Muscle of leg (tissue), 11 donors: Measurements from ENCODE around the gene RBM10. TPM values are rescaled to one million over a fixed set of nuclear protein-coding genes. Genes with fewer than 3 reads are reported as not detected.

Experiments
- DNase-seq: peaks from one replicate; pipeline ENCODE4 v3.0.0; 2013
- H3K27ac ChIP-seq: one replicate; pipeline ENCODE4 v1.5.1; 2013; ENCODE audit warnings: mild to moderate bottlenecking, low read length, control low read depth
- H3K27me3 ChIP-seq: one replicate; pipeline ENCODE4 v1.6.1; 2013; ENCODE audit warnings: low read length; ENCODE audit not compliant: control insufficient read depth, insufficient read depth
- H3K36me3 ChIP-seq: one replicate; pipeline ENCODE4 v1.6.1; 2013; ENCODE audit warnings: low read length; ENCODE audit not compliant: control insufficient read depth, insufficient read depth
- H3K4me1 ChIP-seq: one replicate; pipeline ENCODE4 v1.6.1; 2013; ENCODE audit warnings: low read length; ENCODE audit not compliant: control insufficient read depth, insufficient read depth
- H3K4me3 ChIP-seq: one replicate; pipeline ENCODE4 v1.5.1; 2013; ENCODE audit warnings: low read length, control low read depth
- H3K9me3 ChIP-seq: replicated peaks from 2 replicates; pipeline ENCODE4 v1.6.1; 2013; ENCODE audit warnings: low read depth, low read length; ENCODE audit not compliant: control insufficient read depth
- WGBS: methylation state at CpG from one replicate; pipeline ENCODE4 v1.1.5; 2013; ENCODE audit warnings: missing lambda C conversion rate; ENCODE audit not compliant: insufficient coverage; 5-methylcytosine and 5-hydroxymethylcytosine counted together
- polyA plus RNA-seq, 8 donors: library from polyadenylated mRNA; unstranded; fragments of 120-200 nt; gene quantifications; one replicate each; pipeline versions ENCODE4 v1.2.1 to v1.2.3, GENCODE V29; 2013; ENCODE audit warnings: inconsistent platforms in 1 of 8, low replicate concordance in 1 of 8; ENCODE audit not compliant: insufficient read length in 8 of 8, insufficient read depth in 1 of 8
- total RNA-seq: library from RNA; stranded (reverse); fragments of 120-200 nt; gene quantifications from one replicate; pipeline ENCODE4 v1.2.4, GENCODE V29; 2013

The RBM10 gene
- total and polyA plus RNA-seq, 9 donors: 29.2 to 48.1 (median 41.1) TPM

- DNase-seq: no peak
- H3K27ac ChIP-seq: no peak overlapping the region
- peaks cover 10% of the 10 kb centered on the region for H3K9me3 ChIP-seq
- H3K36me3 ChIP-seq: peaks cover 4% of the 10 kb centered on the region
- no peak overlapping the region for H3K4me3 ChIP-seq
- H3K27me3 ChIP-seq: peaks cover 48% of the 10 kb centered on the region
- whole genome bisulfite sequencing: 82% methylated on average over 9 of the region's 12 CpGs
- peaks cover 19% of the 10 kb centered on the region for H3K4me1 ChIP-seq
These were observed 2.2 kb downstream of the RBM10 start for GRCh38 chrX:47146936-47147859.

DNA sequence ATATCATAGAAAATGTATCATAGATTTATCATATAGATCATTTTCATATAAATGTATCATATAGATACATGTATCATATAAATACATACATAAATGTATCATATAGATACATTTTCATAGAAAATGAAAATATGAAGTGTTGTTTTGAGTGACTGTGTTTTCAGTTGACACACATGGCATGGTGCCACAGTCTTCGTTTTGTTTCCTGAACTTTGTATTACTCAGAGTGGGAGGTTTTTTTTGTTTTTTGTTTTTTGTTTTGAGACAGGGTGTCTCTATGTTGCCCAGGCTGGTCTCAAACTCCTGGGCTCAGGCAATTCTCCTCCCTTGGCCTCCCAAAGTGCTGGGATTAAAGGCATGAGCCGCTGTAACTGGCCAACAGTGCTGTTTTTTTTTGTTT, 3.9 kb downstream of the RBM10 start:
- DNase-seq: no peak
- WGBS: 100% methylated on average over 1 of the region's 2 CpGs
- Histone ChIP-seq H3K4me1 (peaks cover 11% of the 10 kb centered on the region), H3K9me3 (peaks cover 10% of the 10 kb centered on the region), H3K4me3 (no peak overlapping the region), H3K27ac (no peak overlapping the region), H3K27me3 (peaks cover 42% of the 10 kb centered on the region), H3K36me3 (peaks cover 8% of the 10 kb centered on the region)

GRCh38 chrX:47151435-47151834, 6.4 kb downstream of the RBM10 start:
- Histone ChIP-seq H3K27ac (no peak overlapping the region), H3K36me3 (peaks cover 15% of the 10 kb centered on the region), H3K27me3 (peaks cover 37% of the 10 kb centered on the region), H3K4me1 (peaks cover 7% of the 10 kb centered on the region), H3K4me3 (no peak overlapping the region), H3K9me3 (peaks cover 10% of the 10 kb centered on the region)
- no peak for DNase-seq

DNA sequence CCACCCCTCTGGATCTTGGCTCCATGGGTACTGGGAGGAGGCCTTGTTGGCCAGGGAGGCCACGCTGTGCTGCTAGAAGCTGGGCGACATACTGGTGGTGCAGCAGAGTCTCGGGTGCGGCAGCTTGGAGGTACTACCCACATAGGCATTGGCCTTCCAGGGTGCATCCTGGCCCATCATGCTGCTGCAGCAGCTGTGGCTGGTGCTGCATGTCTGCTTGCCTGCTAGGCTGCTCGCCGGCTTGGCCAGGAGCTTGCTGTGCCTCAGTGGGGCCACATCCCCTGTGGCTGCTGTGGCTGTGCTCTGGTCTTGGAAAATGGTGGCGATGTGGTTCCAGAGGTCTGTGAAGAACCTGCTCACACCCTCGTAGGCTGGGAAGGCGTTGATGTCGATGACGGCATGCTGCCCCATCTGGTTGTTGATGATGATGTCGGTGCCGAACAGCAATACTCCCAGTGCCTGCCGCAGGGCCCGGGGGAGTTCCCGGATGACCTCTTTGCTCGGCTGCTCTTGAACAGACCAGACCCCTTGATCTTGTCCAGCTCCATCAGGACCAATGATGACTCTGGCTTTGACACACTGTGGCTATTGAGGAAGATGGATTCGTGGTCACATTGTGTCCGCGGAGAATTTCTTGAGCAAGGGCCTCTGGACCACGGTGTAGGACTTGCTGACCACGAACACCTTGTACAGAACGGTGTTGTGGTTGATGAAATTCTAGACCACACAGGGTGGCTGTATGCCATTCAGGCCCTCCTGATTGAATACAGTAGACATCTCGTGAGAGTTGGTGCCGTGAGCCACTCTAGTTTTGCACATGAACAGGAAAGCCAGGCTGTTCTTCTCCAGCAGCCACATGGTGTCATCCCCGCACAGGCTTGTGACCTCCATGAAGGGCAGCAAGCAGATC, 11.8 kb downstream of the RBM10 start:
- no peaks in the 10 kb centered on the region for H3K9me3 ChIP-seq
- H3K27ac ChIP-seq: no peak overlapping the region
- no peaks in the 10 kb centered on the region for H3K4me1 ChIP-seq
- peaks cover 26% of the 10 kb centered on the region for H3K36me3 ChIP-seq
- whole genome bisulfite sequencing: 90% methylated on average over 26 of the region's 26 CpGs
- H3K27me3 ChIP-seq: peaks cover 30% of the 10 kb centered on the region
- H3K4me3 ChIP-seq: no peak overlapping the region
- no peak for DNase-seq

DNA sequence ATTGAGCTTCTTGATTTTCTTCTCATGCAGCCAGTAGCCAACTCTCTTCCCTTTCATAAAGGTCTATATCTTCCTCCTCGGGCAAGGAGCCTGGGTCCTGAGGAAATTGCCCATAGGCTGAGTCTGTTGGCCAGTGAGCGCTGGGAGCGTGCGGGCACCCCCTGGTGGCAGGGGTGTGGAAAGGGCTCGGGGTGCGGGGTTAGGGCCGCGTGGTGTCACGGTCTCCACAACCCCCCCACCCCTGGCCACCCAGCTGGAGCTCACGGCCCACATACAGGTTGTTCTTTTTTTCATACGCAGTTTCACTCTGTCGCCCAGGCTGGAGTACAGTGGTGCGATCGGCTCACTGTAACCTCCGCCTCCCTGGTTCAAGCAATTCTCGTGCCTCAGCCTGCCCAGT, 13.1 kb downstream of the RBM10 start:
- H3K27me3 ChIP-seq: peaks cover 31% of the 10 kb centered on the region
- WGBS: 98% methylated on average over 7 of the region's 16 CpGs

DNA sequence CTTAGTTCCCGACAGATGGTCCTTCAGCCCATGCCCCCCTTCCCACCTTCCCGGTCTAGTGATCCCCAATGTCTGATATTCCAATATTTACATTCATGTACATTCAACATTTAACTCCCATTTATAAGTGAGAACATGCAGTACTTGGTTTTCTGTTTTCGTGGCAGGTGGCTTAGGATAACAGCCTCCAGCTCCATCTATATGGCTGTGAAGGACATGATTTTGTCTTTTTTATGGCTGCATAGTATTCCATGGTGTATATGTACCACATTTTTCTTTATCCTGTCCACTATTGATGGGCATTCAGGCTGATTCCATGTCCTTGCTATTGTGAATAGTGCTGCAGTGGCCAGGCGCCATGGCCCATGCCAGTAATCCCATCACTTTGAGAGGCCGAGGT, 13.8 kb downstream of the RBM10 start:
- 100% methylated on average over 3 of the region's 5 CpGs for WGBS
- H3K36me3 ChIP-seq: peaks cover 22% of the 10 kb centered on the region
- DNase-seq: no peak
- peaks cover 29% of the 10 kb centered on the region for H3K27me3 ChIP-seq
- no peak overlapping the region for H3K4me3 ChIP-seq
- no peaks in the 10 kb centered on the region for H3K9me3 ChIP-seq
- no peak overlapping the region for H3K27ac ChIP-seq
- no peaks in the 10 kb centered on the region for H3K4me1 ChIP-seq

More for the DNA sequence above, 13.1 kb downstream of the RBM10 start:
- H3K4me3 ChIP-seq: no peak overlapping the region
- DNase-seq: no peak
- peaks cover 22% of the 10 kb centered on the region for H3K36me3 ChIP-seq
- H3K4me1 ChIP-seq: no peaks in the 10 kb centered on the region
- no peaks in the 10 kb centered on the region for H3K9me3 ChIP-seq
- no peak overlapping the region for H3K27ac ChIP-seq

GRCh38 chrX:47160781-47161180, 15.8 kb downstream of the RBM10 start:
- H3K4me3 ChIP-seq: no peak overlapping the region
- H3K4me1 ChIP-seq: no peaks in the 10 kb centered on the region
- H3K9me3 ChIP-seq: peaks cover 2% of the 10 kb centered on the region
- no peak overlapping the region for H3K27ac ChIP-seq
- H3K27me3 ChIP-seq: peaks cover 23% of the 10 kb centered on the region
- DNase-seq: no peak
- H3K36me3 ChIP-seq: peaks cover 21% of the 10 kb centered on the region
- 74% methylated on average over 3 of the region's 4 CpGs for WGBS

DNA sequence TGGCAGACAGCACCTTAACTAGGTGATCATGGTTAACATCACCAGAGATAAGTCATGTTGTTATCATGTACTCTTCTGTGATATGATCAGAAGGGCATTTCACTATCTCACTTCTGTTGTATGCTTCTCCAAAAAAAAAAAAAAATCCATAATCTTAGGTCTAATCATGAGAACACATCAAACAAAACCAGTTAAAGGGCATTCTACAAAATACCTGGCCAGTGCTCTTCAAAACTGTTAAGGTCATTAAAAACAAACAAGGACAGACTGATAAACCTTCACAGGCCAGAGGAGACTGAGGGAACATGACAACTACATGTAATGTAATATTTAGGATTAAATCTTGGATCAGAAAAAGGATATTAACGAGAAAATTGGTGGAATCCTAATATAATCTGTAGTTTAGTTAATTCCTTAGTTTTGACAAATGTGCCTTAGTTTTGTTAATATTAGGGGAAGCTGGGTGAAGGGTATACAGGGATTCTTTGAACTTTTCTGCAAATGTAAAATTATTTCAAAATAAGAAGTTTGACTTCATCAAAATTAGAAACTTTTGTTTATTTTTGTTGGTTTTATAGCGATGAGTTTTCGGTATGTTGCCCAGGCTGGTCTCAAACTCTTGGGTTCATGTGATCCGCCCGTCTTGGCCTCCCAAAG, 18.0 kb downstream of the RBM10 start:
- Histone ChIP-seq H3K9me3 (peaks cover 2% of the 10 kb centered on the region), H3K27me3 (peaks cover 18% of the 10 kb centered on the region), H3K4me3 (no peak overlapping the region), H3K36me3 (peaks cover 9% of the 10 kb centered on the region), H3K27ac (no peak overlapping the region), H3K4me1 (no peaks in the 10 kb centered on the region)
- WGBS: 90% methylated on average over 4 of the region's 5 CpGs
- DNase-seq: no peak

- Histone ChIP-seq H3K27ac (no peak overlapping the region), H3K4me3 (no peak overlapping the region), H3K27me3 (peaks cover 28% of the 10 kb centered on the region), H3K36me3 (peaks cover 14% of the 10 kb centered on the region), H3K4me1 (no peaks in the 10 kb centered on the region), H3K9me3 (peaks cover 2% of the 10 kb centered on the region)
- WGBS: no CpG with 5 or more reads among the region's 3 CpGs
- no peak for DNase-seq
These were observed 19.4 kb downstream of the RBM10 start for GRCh38 chrX:47164420-47164819.

DNA sequence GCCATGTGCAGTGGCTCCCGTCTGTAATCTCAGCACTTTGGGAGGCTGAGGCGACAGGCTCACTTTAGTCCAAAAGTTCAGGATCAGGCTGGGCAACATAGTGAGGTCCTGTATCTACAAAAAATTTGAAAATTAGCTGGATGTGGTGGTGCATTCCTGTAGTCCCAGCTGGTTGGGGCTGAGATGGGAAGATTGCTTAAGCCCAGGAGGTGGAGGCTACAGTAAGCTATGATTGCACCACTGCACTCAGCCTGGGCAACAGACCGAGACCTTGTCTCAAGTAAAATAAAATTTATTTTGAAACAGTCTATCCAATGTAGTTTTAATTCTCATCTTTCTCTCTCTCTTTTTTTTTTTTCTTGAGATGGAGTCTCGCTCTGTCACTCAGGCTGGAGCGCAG, 21.1 kb downstream of the RBM10 start:
- peaks cover 26% of the 10 kb centered on the region for H3K36me3 ChIP-seq
- 89% methylated on average over 2 of the region's 5 CpGs for WGBS

More for the DNA sequence above, 21.1 kb downstream of the RBM10 start:
- DNase-seq: no peak
- no peak overlapping the region for H3K4me3 ChIP-seq
- H3K4me1 ChIP-seq: peaks cover 3% of the 10 kb centered on the region
- peaks cover 42% of the 10 kb centered on the region for H3K27me3 ChIP-seq
- H3K9me3 ChIP-seq: peaks cover 2% of the 10 kb centered on the region
- no peak overlapping the region for H3K27ac ChIP-seq
